ENCODE measurements around the gene UTP14A.
A peak's percentile ranks its signal among the peaks of the same experiment; 100 is the strongest.
"Not testable (repeated sequence)": the region's sequence is repeated elsewhere in the genome, so short reads cannot be mapped to it uniquely, and the experiment has no call there.

The UTP14A gene

GRCh38 chrX:129905787-129906580 lies at the start of gene UTP14A:
Gene UTP14A, plus strand, starts transcription at chrX:129906164. Its CDS starts 47 bp downstream, at chrX:129906211.
- DNase-seq = peak in 1 of 2 experiments; percentile 57

GRCh38 chrX:129859134-129859533 lies 46.8 kb upstream of the UTP14A start:
- not testable (repeated sequence) for DNase-seq

GRCh38 chrX:129866321-129866720 lies 39.6 kb upstream of the UTP14A start:
- DNase-seq = not testable (repeated sequence)

- DNase-seq = no peak
These were observed 33.4 kb upstream of the UTP14A start for GRCh38 chrX:129872524-129872923.

GRCh38 chrX:129875669-129876068 lies 30.3 kb upstream of the UTP14A start:
- DNase-seq = no peak

GRCh38 chrX:129876771-129877305 lies 29.1 kb upstream of the UTP14A start:
- no peak for DNase-seq

GRCh38 chrX:129877401-129877800 lies 28.6 kb upstream of the UTP14A start:
- DNase-seq = no peak

GRCh38 chrX:129900054-129900453 lies 5.9 kb upstream of the UTP14A start:
- DNase-seq = no peak

- DNase-seq = no peak
These were observed 2.7 kb downstream of the UTP14A start for GRCh38 chrX:129908636-129909035.

GRCh38 chrX:129925305-129926092 lies 19.5 kb downstream of the UTP14A start:
- DNase-seq = peak in 1 of 2 experiments; percentile 24

- no peak for DNase-seq
These were observed 25.0 kb downstream of the UTP14A start for GRCh38 chrX:129930941-129931410.

GRCh38 chrX:129931411-129932015 lies 25.5 kb downstream of the UTP14A start:
- DNase-seq = peak in 1 of 2 experiments; percentile 47

- DNase-seq = no peak
These were observed 26.3 kb downstream of the UTP14A start for GRCh38 chrX:129932016-129932820.

GRCh38 chrX:129932821-129933321 lies 26.9 kb downstream of the UTP14A start:
- DNase-seq = no peak

- no peak for DNase-seq
These were observed 27.7 kb downstream of the UTP14A start for GRCh38 chrX:129933700-129934099.

- no peak for DNase-seq
These were observed 28.5 kb downstream of the UTP14A start for GRCh38 chrX:129934461-129934860.

- DNase-seq = no peak
These were observed 29.0 kb downstream of the UTP14A start for GRCh38 chrX:129934952-129935351.

- no peak for DNase-seq
These were observed 32.1 kb downstream of the UTP14A start for GRCh38 chrX:129938081-129938480.

GRCh38 chrX:129939986-129940385 lies 34.0 kb downstream of the UTP14A start:
- DNase-seq = no peak

GRCh38 chrX:129940721-129941120 lies 34.8 kb downstream of the UTP14A start:
- no peak for DNase-seq

GRCh38 chrX:129945131-129945530 lies 39.2 kb downstream of the UTP14A start:
- DNase-seq = no peak

GRCh38 chrX:129953334-129953648 lies 47.3 kb downstream of the UTP14A start:
- DNase-seq = no peak

All from cerebellar nuclear complex (tissue), 1 donor.